Vagina (tissue), 2 donors: ENCODE data around the gene PADI2. TPM values are rescaled to one million over a fixed set of nuclear protein-coding genes. Genes with fewer than 3 reads are reported as not detected.

Experiments
- DNase-seq, 2 donors: peaks; one replicate each; pipeline ENCODE4 v3.0.0-alpha.2; 2017; ENCODE audit errors: extremely low spot score in 2 of 2
- H3K27ac ChIP-seq: fragments of 200-600 bp; sonication (generic); one replicate; pipeline ENCODE4 v1.5.1; 2019
- H3K27me3 ChIP-seq: fragments of 200-600 bp; sonication (generic); one replicate; pipeline ENCODE4 v1.5.1; 2019
- H3K36me3 ChIP-seq, 2 donors: fragments of 200-600 bp; sonication (generic); one replicate each; pipeline ENCODE4 v1.5.1; 2017 to 2019
- H3K4me1 ChIP-seq: fragments of 200-600 bp; sonication (generic); one replicate; pipeline ENCODE4 v1.5.1; 2019
- H3K4me3 ChIP-seq, 2 donors: fragments of 200-600 bp; sonication (generic); 1 replicate in 1 of 2; 2 replicates in 1 of 2; pipeline ENCODE4 v1.5.1; 2016 to 2019
- H3K9me3 ChIP-seq: fragments of 200-600 bp; sonication (generic); one replicate; pipeline ENCODE4 v1.5.1; 2019
- CTCF ChIP-seq, 3 experiments: fragments of 450-650 bp in 2 of 3; fragments of 200-600 bp in 1 of 3; sonication (generic) in 1 of 3; IDR thresholded peaks; one replicate each; pipeline ENCODE4 v1.5.1; 2017 to 2019; ENCODE audit warnings: antibody characterized with exemption in 3 of 3, mild to moderate bottlenecking in 2 of 3, moderate library complexity in 2 of 3
- POLR2A ChIP-seq, 2 donors: fragments of 450-650 bp; IDR thresholded peaks; one replicate each; pipeline ENCODE4 v1.6.1; 2017; ENCODE audit warnings: antibody characterized with exemption in 2 of 2, mild to moderate bottlenecking in 2 of 2, moderate library complexity in 2 of 2
- POLR2AphosphoS5 ChIP-seq, 2 donors: sonication (generic); formaldehyde crosslinking; IDR thresholded peaks; one replicate each; pipeline ENCODE4 v1.9.0; 2017; ENCODE audit warnings: antibody characterized with exemption in 2 of 2, mild to moderate bottlenecking in 2 of 2, low read depth in 1 of 2; ENCODE audit not compliant: insufficient read depth in 1 of 2
- intact Hi-C: fragments of 100-400 bp; cut with DNase I; formaldehyde crosslinking; loops from one replicate; pipeline ENCODE4 v1.15.1; 2023
- total RNA-seq: library from RNA; depleted of rRNA; stranded (reverse); fragments of >200 nt; gene quantifications from one replicate; pipeline ENCODE4 v1.2.3, GENCODE V29; 2016

PADI2 gene
- total RNA-seq, 1 donor from 2014 or later, result 0.98 TPM

- no peak overlapping the region for H3K4me3 ChIP-seq
- no peaks in the 10 kb centered on the region for H3K27me3 ChIP-seq
- H3K27ac ChIP-seq, result no peak overlapping the region
- no peak for TF ChIP-seq POLR2A (IDR thresholded peaks at IDR 0.05)
- no peak for TF ChIP-seq CTCF (IDR thresholded peaks at IDR 0.05)
- TF ChIP-seq POLR2AphosphoS5 (IDR thresholded peaks at IDR 0.05; ENCODE audit: insufficient read depth in 1 of 2, low read depth in 1 of 2), result no peak
- no peaks in the 10 kb centered on the region for H3K9me3 ChIP-seq
- intact Hi-C loops, result no loop called here
- DNase-seq, result no peak
- peaks cover 4% of the 10 kb centered on the region for H3K4me1 ChIP-seq
- H3K36me3 ChIP-seq, result no peaks in the 10 kb centered on the region
Observed at GRCh38 chr1:17095141-17095540, 24.1 kb downstream of the PADI2 start.

DNA sequence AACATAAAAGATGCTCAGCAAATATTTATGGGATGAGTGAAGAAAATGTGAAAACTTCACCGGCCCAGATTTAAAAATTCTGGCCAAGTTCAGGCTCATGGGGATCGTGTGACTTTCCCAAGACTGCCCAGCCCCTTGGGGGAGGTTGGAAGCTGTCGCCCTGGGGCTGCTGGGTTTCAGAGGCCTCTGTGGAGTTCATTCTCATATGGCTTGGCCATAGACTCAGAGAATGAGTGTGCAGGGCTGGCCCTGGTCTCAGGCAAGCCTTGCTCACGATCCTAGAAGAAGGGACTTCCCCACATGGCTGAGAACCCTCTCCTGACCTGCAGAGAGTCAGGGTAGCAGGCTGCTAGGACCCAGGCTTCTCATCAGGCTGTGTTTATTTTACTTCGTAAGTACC is 24.6 kb downstream of the PADI2 start:
- Histone ChIP-seq H3K36me3 (no peaks in the 10 kb centered on the region), H3K4me1 (peaks cover 4% of the 10 kb centered on the region), H3K9me3 (no peaks in the 10 kb centered on the region), H3K4me3 (no peak overlapping the region), H3K27ac (no peak overlapping the region), H3K27me3 (no peaks in the 10 kb centered on the region)
- no peak for DNase-seq
- intact Hi-C loops, result no loop called here
- TF ChIP-seq CTCF (IDR thresholded peaks at IDR 0.05) (no peak), POLR2AphosphoS5 (IDR thresholded peaks at IDR 0.05; ENCODE audit: insufficient read depth in 1 of 2, low read depth in 1 of 2) (no peak), POLR2A (IDR thresholded peaks at IDR 0.05) (no peak)

- Histone ChIP-seq H3K4me3 (no peak overlapping the region), H3K36me3 (no peaks in the 10 kb centered on the region), H3K9me3 (no peaks in the 10 kb centered on the region), H3K4me1 (peaks cover 4% of the 10 kb centered on the region), H3K27me3 (no peaks in the 10 kb centered on the region), H3K27ac (no peak overlapping the region)
- TF ChIP-seq CTCF (IDR thresholded peaks at IDR 0.05) (no peak), POLR2A (IDR thresholded peaks at IDR 0.05) (no peak), POLR2AphosphoS5 (IDR thresholded peaks at IDR 0.05; ENCODE audit: insufficient read depth in 1 of 2, low read depth in 1 of 2) (no peak)
- intact Hi-C loops, result no loop called here
- no peak for DNase-seq
Observed at GRCh38 chr1:17093822-17094393, 25.3 kb downstream of the PADI2 start.

- intact Hi-C loops, result no loop called here
- no peak for DNase-seq
- H3K4me1 ChIP-seq, result peaks cover 4% of the 10 kb centered on the region
- H3K4me3 ChIP-seq, result no peak overlapping the region
- no peaks in the 10 kb centered on the region for H3K27me3 ChIP-seq
- TF ChIP-seq POLR2AphosphoS5 (IDR thresholded peaks at IDR 0.05; ENCODE audit: insufficient read depth in 1 of 2, low read depth in 1 of 2) (no peak), POLR2A (IDR thresholded peaks at IDR 0.05) (no peak), CTCF (IDR thresholded peaks at IDR 0.05) (no peak)
- no peaks in the 10 kb centered on the region for H3K9me3 ChIP-seq
- H3K27ac ChIP-seq, result no peak overlapping the region
- H3K36me3 ChIP-seq, result no peaks in the 10 kb centered on the region
Observed at GRCh38 chr1:17091252-17091651, 28.0 kb downstream of the PADI2 start.

DNA sequence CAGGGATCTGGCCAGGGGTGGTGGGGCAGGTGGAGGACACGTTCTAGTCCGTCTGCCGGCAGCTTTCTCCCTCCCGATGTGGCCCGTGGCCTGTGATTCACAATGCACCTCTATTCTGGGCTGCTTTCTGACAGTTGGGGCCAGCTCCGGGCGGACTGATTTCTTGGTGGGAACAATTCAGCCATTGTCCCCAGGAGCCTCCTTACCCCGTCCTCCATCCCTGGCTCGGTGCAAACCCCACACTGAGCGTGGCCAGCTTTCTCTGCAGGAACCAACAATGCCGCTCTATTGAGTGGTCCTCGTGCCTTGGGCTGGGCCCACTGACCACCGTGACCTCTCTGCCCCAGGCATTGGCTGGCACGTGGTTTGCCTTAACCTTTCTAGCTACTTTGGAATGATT is 29.7 kb downstream of the PADI2 start:
- Histone ChIP-seq H3K4me3 (no peak overlapping the region), H3K9me3 (no peaks in the 10 kb centered on the region), H3K27ac (no peak overlapping the region), H3K4me1 (peaks cover 4% of the 10 kb centered on the region), H3K36me3 (no peaks in the 10 kb centered on the region), H3K27me3 (no peaks in the 10 kb centered on the region)
- intact Hi-C loops, result no loop called here
- TF ChIP-seq CTCF (IDR thresholded peaks at IDR 0.05) (no peak), POLR2AphosphoS5 (IDR thresholded peaks at IDR 0.05; ENCODE audit: insufficient read depth in 1 of 2, low read depth in 1 of 2) (no peak), POLR2A (IDR thresholded peaks at IDR 0.05) (no peak)
- DNase-seq, result no peak
